Stimulated activated naive CD4-positive, alpha-beta T cell treated with Interleukin-2 at 50 U/mL for 16 hours (primary cell): ENCODE data around the gene SERPINE1.

Experiments used
- DNase-seq: peaks from one replicate; lab custom pipeline; 2025; lab: John Stamatoyannopoulos, UW

Gene SERPINE1

DNA sequence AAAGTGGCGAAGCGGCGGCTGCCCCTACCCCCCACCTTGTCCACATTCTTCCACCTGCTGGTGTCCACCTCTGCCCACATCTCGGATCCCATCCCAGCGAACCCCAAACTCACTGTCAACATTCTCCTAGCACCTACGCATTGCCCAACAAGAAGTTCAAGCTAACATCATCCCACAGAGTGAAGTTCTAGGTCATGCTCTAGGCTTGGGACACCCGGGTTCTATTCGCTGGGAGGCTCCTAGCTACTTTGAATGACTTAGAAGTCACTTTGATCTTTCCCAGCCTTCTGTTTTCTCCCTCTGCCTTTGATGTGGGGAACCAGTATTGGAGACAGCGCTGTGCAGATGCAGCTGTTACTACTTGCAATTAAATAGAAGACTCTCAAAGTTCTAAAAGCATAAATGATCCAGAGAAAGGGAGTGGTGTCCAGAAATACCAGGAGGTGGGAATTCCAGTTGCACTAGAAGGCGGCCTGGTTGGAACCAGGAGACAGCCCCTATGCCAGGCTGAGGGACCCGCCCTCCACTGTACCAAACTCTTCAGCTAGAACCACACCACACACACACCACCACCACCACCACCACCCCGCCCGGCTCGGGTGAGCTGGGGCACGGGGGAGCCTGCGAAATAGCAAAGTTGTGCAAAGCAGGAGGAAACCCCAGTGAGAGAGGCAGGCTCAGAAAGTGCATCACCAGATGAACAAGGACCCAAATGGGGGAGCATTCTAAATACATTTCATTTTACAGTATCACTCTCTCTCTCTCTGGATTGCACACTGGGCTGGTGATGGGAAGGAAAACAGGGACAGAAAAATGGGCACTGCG is 43.9 kb downstream of the SERPINE1 start:
- DNase-seq = peak; percentile 7

DNA sequence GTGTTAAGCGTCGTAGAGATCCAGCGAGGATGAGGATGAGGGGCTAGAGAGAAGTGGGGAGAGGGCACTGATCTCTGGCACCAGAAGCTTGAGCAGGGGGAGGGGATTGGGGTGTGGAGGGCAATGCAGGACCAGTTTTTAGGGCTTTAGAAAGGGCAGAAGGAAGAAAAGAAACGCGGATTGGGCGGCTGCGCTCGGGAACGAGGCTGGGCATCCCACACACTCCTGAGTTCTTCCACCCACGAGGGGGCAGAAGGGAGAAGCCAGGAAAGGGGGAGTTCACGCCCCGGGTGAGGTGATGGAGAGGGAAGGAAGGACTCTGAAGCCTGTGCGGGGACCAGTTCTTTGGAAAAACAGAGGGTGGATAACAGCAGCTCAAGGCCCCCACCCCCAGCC is 44.5 kb downstream of the SERPINE1 start:
- DNase-seq = no peak

DNA sequence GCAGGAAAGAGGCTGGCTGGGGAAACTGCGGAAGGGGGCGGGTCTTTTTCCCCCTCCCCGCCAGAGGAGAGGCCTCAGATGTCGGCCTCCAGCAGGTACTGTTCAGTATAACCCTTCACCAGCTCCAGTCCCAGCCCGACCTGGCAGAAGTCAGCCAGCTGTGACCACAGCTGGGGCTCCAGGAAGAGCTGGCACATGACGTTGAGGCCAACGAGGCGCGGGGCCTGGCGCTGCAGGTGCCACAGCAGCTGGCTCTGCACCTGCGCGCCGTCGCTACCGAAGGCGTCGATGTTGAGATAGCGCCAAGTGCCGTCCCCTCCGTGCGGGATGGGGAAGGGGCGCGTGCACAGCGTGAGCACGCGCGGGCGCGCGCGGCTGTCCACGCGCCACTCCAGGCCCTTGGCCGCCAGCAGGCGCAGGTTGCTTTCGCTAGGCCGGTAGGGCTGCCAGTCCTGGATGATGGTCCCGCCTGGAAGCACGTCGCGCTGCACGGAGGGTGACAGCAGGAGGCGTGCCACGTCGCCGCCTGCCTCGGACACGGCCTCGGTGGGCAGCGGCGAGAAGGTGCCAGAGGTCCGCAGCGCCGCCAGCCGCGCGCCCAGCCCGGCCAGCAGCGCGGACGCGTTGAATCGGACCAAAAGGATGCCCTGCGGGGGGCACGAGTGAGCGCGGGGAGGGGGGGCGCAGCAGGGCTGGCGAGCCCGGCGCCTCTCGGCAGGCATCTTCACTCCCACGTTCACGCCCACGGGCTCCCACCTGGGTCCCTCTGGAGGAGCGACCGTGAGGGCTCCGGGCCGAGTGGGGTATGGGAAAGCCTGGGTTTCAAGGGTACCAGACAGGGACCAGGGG is 45.3 kb downstream of the SERPINE1 start:
- no peak for DNase-seq

DNA sequence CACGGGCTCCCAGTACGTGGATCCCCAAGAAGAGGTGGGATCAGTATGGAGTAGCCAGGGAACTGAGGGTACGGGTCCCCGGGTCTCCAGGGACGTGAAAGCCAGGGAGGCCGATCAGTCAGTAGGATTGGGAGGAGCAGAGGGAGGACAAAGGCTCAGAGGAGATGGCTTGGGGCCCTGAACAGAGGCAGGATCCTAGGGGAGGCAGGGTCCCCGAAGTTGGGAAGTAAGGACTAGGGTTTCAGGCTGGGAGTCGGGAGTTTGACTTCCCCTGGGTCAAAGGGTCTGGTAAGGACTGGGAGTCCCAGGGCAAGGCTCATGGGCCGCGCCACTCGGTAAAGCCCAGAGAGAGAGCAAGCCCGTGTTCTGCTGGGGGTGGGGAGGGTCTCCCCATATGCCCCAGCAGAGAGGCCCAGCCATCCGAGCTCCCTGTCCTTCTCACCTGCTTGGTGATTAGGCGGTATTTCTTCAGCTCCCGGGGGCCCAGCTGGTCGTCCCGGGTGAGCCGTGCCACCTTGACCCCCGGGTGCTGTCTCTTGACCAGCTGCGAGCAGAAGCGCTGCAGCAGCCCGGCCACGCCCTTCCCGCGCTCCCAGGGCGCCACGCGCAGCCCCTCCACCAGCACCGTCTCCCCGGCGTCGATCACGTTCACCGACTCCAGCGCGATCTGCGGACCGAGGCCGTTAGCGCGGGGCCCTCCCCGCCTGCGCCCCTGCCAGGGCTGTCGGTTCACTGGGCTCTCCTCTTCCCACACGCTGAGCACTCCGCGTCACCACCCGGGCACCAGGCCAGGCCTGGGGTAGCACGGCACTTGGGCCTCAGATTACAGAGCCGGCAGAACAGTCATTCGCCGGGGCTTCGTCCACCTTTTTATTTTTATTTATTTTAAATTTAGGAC is 46.2 kb downstream of the SERPINE1 start:
- DNase-seq = no peak

DNA sequence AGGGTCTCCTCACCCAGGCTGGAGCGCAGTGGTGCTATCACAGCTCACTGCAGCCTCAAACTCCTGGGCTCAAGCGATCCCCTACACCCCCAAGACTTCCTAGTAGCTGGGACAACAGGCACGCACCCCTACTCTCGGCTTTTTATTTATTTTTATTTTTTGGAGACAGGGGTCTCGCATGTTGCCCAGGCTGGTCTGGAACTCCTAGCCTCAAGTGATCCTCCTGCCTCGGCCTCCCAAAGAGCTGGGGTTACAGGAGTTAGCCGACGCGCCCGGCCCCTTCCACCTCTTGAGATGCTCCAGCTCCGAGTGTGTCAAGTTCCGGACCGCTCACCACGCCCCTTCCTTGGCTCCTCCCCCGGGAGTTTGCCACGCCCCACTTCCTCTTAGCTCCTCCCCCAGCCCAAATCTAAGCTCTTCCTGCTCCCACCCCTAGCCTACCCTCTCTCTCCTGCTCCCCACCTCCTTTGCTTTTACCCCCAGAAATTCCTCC is 46.9 kb downstream of the SERPINE1 start:
- DNase-seq = peak; percentile 22

DNA sequence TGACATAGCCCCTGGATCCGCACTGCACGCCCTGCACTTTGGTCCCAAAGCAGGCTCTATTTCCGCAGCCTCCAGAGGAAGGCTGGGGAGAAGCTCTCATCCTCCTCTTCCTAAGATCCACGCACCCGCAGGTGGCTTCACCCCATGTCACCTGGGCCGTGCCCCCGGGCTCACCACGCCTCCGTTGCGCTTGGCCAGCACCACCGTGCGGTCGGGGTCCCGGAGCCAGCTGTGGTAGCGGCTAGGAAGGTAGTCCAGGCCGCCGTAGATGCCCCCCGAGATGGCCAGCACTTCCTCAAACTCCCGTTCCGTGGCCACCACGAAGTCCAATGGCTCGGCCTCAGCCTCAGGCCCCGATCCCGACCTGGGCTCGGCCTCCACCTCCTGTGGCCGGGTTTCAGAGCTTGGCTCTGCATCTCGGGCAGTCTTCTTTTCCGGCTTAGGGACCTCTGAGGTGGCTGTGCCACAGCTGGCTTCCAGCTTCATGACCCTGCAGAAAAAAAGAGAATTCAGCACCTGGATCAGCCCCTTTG is 47.5 kb downstream of the SERPINE1 start:
- no peak for DNase-seq

DNA sequence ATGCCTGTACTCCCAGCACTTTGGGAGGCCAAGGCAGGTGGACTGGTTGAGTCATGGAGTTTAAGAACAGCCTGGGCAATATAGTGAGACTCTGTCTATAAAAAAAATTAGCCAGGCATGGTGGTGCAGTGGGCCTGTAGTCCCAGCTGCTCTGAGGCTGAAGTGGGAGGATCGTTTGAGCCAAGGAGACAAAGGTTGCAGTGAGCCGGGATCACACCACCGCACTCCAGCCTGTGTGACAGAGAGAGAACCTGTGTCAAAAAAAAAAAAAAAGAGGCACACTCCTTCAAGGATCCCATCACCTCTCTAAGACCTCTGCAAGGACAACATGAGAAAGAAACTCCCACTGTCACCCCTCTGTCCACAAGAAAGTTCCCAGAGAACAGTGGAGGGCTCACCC is 48.8 kb downstream of the SERPINE1 start:
- DNase-seq = no peak

DNA sequence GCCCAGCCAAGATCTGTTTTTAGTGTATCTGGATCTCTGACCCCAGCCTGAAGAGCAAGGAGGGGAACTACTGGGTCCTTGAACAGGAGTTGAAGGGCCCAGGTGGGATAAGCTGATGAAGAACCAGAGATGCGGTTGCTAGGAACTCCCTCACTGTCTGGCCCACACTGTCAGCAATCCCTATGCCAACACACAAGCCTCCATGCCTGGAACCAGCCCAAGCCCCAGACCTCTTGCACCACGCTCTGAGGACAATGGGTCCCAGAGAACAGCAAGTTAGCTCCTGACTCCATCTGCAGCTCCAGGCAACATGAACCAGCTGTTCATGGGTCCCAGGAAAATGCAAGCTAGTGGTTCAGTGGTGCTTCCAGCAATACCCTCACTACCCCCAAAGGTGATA is 50.7 kb downstream of the SERPINE1 start:
- no peak for DNase-seq

DNA sequence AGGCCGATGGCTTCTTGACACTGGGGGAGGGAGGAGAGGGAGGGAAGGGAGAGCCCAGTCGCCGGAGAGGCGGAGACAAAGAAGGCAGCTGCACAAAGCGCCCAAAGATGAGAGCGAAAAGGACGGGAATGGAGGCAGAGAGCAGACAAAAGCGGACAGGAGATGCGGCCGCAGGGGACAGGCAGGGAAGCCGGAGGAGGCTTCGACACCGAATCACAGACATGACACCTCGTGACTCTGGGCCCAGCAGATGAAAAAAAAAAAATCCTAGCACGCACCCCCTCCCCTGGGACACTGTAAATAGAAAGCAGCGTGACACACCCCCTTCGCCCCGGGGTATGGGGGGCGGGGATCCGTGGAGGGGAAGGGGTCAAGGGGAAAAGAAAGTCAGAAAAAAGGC is 52.2 kb downstream of the SERPINE1 start:
- DNase-seq = no peak

DNA sequence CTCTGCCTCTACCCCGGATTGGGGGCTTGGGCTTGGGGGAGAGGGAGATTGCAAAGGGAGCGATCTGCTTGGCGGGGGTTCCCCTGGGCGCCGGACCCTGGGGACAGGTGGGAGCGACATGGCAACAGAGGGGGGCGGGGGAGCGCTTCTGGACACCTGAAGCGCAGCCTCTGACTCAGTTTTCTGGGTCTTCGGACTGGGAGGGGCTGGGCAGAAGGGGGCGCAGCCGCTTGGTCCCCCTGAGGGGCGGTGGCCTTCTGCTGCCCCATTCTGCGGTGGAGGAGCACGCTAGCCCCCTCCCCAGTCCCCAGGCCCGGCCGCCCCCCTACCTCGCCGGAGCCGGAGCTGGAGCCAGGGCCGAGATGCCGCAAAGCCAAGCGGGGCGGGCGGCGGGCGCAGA is 52.8 kb downstream of the SERPINE1 start:
- DNase-seq = no peak

DNA sequence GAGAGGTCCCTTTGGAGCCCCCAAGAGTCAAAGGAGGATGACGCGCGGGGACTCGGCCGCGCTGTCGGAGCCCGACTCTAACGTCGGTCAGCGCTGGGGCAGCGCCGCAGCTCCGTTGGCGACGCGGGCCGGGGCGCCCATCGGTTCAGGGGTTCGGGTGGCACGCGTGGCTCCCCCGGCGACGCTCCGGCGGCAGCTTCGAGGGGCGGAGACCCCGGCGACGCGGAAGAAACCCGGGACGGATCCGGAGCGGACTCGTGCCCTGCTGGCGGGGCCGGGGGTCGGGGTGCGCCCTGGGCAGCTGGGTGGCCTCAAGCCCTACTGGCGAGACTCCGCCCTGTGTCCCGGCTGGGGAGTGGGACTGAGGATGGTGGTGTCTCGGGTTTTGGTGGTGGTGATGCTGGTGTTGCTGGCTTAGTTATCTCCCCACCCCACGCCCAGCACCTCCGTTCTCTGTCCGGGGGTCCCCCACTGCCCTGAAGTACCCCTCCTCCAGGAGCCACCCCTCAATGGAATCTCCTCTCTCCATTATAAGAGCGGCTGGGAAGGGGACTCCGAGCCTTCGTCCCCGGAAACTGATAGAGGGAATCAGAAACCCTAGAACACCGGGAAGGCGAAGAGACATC is 53.3 kb downstream of the SERPINE1 start, which contains the start of gene NAT16:
TSS of gene NAT16 (minus strand) at position 164 of the 626 bp plus-strand sequence. CDS start 5,486 bp downstream, outside the sequence.
- DNase-seq = no peak

DNA sequence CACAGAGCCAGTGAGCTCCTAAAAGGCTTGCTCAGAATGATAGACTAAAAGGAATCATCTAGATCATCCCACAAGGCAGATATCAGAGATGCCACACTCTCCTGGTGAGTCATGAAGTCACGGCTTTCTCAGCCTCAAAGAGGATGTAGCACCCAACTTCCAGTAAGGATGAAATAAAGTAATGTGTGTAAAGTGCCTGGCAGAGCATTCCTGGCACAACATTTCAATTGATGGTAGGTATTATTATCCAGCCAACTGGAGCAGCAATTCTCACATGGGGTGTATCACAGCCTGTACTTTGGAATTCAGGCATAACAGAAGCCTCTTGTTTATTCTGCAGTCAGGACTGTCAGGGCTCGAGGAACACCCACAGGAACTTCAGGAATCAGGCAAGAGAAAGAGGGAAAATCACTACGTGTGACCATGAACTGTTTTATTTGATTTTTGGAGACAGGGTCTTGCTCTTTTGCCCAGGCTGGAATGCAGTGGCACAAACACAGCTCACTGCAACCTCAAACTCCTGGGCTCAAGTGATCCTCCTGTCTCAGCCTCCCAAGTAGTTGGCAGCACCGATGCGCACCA is 58.4 kb downstream of the SERPINE1 start:
- DNase-seq = no peak

DNA sequence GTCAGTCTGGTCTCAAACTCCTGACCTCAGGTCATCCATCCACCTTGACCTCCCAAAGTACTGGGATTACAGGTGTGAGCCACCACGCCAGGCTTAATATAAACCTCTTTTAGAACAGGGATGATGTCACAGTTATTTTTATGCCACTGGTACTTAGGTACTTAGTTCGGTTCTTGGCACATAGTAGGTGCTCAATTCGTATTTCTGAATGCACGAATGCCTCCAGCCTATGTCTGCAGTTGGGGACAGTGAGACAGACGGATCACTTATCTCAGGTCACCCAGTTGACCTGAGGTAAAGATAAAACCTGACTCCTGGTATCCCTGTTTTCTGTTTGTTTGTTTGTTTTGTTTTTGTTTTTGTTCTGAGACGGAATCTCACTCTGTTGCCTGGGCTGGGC is 59.3 kb downstream of the SERPINE1 start:
- DNase-seq = no peak

DNA sequence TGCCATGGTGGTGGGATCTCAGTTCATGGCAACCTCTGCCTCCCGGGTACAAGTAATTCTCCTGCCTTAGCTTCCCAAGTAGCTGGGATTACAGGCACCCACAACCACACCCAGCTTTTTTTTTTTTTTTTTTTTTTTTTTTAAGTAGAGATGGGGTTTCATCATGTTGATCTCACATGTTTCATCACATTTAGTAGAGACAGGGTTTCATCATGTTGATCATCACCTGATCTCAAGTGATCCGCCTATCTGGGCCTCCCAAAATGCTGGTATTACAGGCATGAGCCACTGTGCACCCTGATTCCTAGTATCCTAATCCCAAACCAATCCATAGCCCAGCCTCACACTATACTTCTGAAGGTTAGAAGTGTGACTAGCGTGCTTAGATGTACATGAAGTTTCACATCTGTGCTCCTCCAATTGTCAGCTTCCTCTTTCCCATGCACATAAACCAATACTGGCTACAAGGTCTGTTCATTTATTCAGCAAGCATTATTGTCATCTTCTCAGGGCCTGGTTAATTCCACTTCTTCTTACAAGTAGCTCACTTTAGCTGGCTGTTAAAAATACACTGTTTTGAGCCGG is 60.0 kb downstream of the SERPINE1 start:
- DNase-seq = no peak
